ENCODE data around the gene DLGAP1. TPM values are rescaled to one million over a fixed set of nuclear protein-coding genes. Genes with fewer than 3 reads are reported as not detected.

DLGAP1 gene
- total and polyA plus RNA-seq, 2 of the 4 experiments (the other 2 are of a cell fraction) = under 0.01 to 0.09 TPM

DNA sequence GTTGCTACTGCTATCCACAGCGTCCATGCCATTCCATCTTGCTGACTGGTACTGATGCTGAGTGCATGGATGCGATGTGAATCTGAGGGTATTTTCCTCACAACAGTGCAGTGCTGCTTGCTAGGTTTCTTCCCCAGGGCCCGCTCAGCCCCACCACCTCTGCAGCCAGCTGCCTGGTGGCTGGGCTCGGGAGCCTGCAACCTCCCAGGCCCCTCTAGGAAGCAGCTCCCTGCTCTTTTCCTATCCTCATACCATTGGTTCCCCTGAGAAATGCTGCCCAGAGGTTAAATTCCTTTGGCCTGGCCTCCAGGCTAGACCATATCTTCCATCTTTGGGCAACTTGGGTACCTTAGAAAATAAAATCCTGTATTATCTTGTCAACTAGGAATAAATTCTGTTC lies 591.5 kb downstream of the DLGAP1 start:
- H3K27ac ChIP-seq (ENCODE audit: insufficient read depth, low read length) = no peak overlapping the region
- no peak overlapping the region for H3K4ac ChIP-seq (ENCODE audit: low read depth, low read length)
- no peak overlapping the region for H3K14ac ChIP-seq (replicated peaks; ENCODE audit: low read depth, low read length)
- no peak overlapping the region for H2AFZ ChIP-seq (replicated peaks; ENCODE audit: low read length, poor library complexity)
- H3K27me3 ChIP-seq (ENCODE audit: control insufficient read depth, insufficient read depth, low read length) = no peaks in the 10 kb centered on the region
- no peak overlapping the region for H3K56ac ChIP-seq (ENCODE audit: extremely low read depth, insufficient read depth, low read length)
- no peak overlapping the region for H3K9ac ChIP-seq (ENCODE audit: low read depth, low read length)
- dilution Hi-C loops (cut with HindIII; ENCODE audit: low sequenced_read_pairs, unreplicated experiment) = no loop called here
- no peak overlapping the region for H2AK9ac ChIP-seq (replicated peaks; ENCODE audit: low read depth, low read length, poor library complexity)
- no peak overlapping the region for H4K91ac ChIP-seq (ENCODE audit: insufficient read depth, low read depth, low read length)
- no peak overlapping the region for H3K18ac ChIP-seq (ENCODE audit: low read depth, low read length)
- H4K20me1 ChIP-seq (ENCODE audit: insufficient read depth, low read length) = no peaks in the 10 kb centered on the region
- no peaks in the 10 kb centered on the region for H3K4me1 ChIP-seq (ENCODE audit: control insufficient read depth, insufficient read depth, low read length)
- in situ Hi-C loops (cut with MboI; ENCODE audit: low sequenced_read_pairs) = no loop called here
- no peak overlapping the region for H3K23ac ChIP-seq (ENCODE audit: low read depth, low read length)
- H2BK120ac ChIP-seq (ENCODE audit: low read depth, low read length) = no peak overlapping the region
- H3K79me1 ChIP-seq (ENCODE audit: low read depth in 1 of 2, low read length in 2 of 2) = no peaks in the 10 kb centered on the region
- H3K4me3 ChIP-seq (ENCODE audit: insufficient read depth, low read depth, low read length) = no peak overlapping the region
- no peak overlapping the region for H4K8ac ChIP-seq (ENCODE audit: low read depth in 2 of 2, low read length in 2 of 2)
- H2BK5ac ChIP-seq (ENCODE audit: low read depth, low read length, poor library complexity, severe bottlenecking) = no peak overlapping the region
- H4K5ac ChIP-seq (ENCODE audit: low read depth, low read length) = no peak overlapping the region
- 100% methylated on average over 2 of the region's 4 CpGs; no CpG with 5 or more reads in 1 of the 2 experiments for WGBS, 2 experiments (ENCODE audit: extremely low coverage in 2 of 2, insufficient read length in 1 of 2)
- intact Hi-C loops (cut with micrococcal nuclease) = no loop called here
- H2BK20ac ChIP-seq (ENCODE audit: low read depth, low read length) = no peak overlapping the region
- no peak overlapping the region for H3K4me2 ChIP-seq (ENCODE audit: low read depth, low read length)
- no peaks in the 10 kb centered on the region for H3K36me3 ChIP-seq (ENCODE audit: control insufficient read depth, insufficient read depth, low read length)
- H2BK15ac ChIP-seq (ENCODE audit: low read depth, low read length) = no peak overlapping the region
- ChIA-PET CTCF (interaction anchor here (1.8 kb wide), 1 partner anchor 92 kb away, joined by 5 read pairs; no protein-coding TSS in a partner anchor), POLR2A (ENCODE audit: unreplicated experiment) (no interaction called here)
- TF ChIP-seq, protein P1, sequence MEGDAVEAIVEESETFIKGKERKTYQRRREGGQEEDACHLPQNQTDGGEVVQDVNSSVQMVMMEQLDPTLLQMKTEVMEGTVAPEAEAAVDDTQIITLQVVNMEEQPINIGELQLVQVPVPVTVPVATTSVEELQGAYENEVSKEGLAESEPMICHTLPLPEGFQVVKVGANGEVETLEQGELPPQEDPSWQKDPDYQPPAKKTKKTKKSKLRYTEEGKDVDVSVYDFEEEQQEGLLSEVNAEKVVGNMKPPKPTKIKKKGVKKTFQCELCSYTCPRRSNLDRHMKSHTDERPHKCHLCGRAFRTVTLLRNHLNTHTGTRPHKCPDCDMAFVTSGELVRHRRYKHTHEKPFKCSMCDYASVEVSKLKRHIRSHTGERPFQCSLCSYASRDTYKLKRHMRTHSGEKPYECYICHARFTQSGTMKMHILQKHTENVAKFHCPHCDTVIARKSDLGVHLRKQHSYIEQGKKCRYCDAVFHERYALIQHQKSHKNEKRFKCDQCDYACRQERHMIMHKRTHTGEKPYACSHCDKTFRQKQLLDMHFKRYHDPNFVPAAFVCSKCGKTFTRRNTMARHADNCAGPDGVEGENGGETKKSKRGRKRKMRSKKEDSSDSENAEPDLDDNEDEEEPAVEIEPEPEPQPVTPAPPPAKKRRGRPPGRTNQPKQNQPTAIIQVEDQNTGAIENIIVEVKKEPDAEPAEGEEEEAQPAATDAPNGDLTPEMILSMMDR (conservative IDR thresholded peaks at IDR 0.05; ENCODE audit: low read depth, low read length) = no peak
- TF ChIP-seq SMC3 (IDR thresholded peaks at IDR 0.05; ENCODE audit: low read depth, low read length) = no peak
- ATAC-seq (ENCODE audit: low read depth) = no peak
- BruUV-seq (replicated peaks) = no TSS peak
- no peak for DNase-seq
- no peaks in the 10 kb centered on the region for H3K9me1 ChIP-seq (ENCODE audit: insufficient read depth, low read length)
- H3K9me3 ChIP-seq (ENCODE audit: control insufficient read depth, insufficient read depth, low read length) = no peaks in the 10 kb centered on the region
- no peak overlapping the region for H2AK5ac ChIP-seq (ENCODE audit: low read depth, low read length)
